OCI-LY7 (cell line): ENCODE measurements around the gene ECI2. TPM values are rescaled to one million over a fixed set of nuclear protein-coding genes. Genes with fewer than 3 reads are reported as not detected.

Experiments
- BruUV-seq: library from RNA; stranded (reverse); fragments of 400-500 nt; replicated peaks from 2 replicates; lab custom pipeline; 2021; lab: Mats Ljungman, UMichigan
- CTCF ChIA-PET: fragments of 300-600 bp; sonication (Branson Sonifier 250); formaldehyde crosslinking; loops from one replicate; lab custom pipeline; 2022; ENCODE audit warnings: antibody characterized with exemption; ENCODE audit not compliant: unreplicated experiment; lab: Charles Lee
- POLR2A ChIA-PET: fragments of 300-600 bp; sonication (Branson Sonifier 250); formaldehyde crosslinking; loops from one replicate; lab custom pipeline; 2022; ENCODE audit warnings: antibody characterized with exemption; lab: Charles Lee
- DNase-seq: peaks from one replicate; pipeline ENCODE4 v3.0.0-alpha.2; 2015; ENCODE audit warnings: low spot score
- H2AFZ ChIP-seq: fragments of 200-600 bp; sonication (generic), shearing (Covaris generic); 2 replicates; pipeline ENCODE4 v1.6.1; 2014; ENCODE audit warnings: mild to moderate bottlenecking, antibody characterized with exemption, low read length, moderate library complexity
- H3K27ac ChIP-seq: fragments of 200-600 bp; sonication (generic); 2 replicates; pipeline ENCODE4 v1.5.1; 2014; ENCODE audit warnings: mixed run types, low read depth, mild to moderate bottlenecking, moderate library complexity, low read length, inconsistent platforms; ENCODE audit not compliant: poor library complexity, severe bottlenecking
- H3K36me3 ChIP-seq: fragments of 200-600 bp; sonication (generic); 2 replicates; pipeline ENCODE4 v1.6.1; 2014; ENCODE audit warnings: mild to moderate bottlenecking, antibody characterized with exemption, low read length, moderate library complexity, mixed read lengths; ENCODE audit not compliant: insufficient read depth
- H3K4me1 ChIP-seq: fragments of 200-600 bp; sonication (generic); 2 replicates; pipeline ENCODE4 v1.5.1; 2014; ENCODE audit warnings: mild to moderate bottlenecking, low read length; ENCODE audit not compliant: insufficient read depth, poor library complexity, severe bottlenecking
- H3K4me2 ChIP-seq: fragments of 200-600 bp; sonication (generic); 2 replicates; pipeline ENCODE4 v1.6.1; 2014; ENCODE audit warnings: mild to moderate bottlenecking, low read length
- H3K4me3 ChIP-seq: fragments of 200-600 bp; sonication (generic); 2 replicates; pipeline ENCODE4 v1.5.1; 2014; ENCODE audit warnings: mild to moderate bottlenecking, low read depth, low read length; ENCODE audit not compliant: poor library complexity, severe bottlenecking
- H3K79me2 ChIP-seq: fragments of 200-600 bp; sonication (generic); 2 replicates; pipeline ENCODE4 v1.6.1; 2016; ENCODE audit warnings: low read depth, mild to moderate bottlenecking, low read length, moderate library complexity, mixed read lengths; ENCODE audit not compliant: insufficient read depth
- H3K9me2 ChIP-seq: fragments of 200-600 bp; sonication (generic); 2 replicates; pipeline ENCODE4 v1.6.1; 2016; ENCODE audit warnings: mild to moderate bottlenecking, low read length, mixed read lengths; ENCODE audit not compliant: insufficient read depth
- H3K9me3 ChIP-seq: fragments of 200-600 bp; sonication (generic); 2 replicates; pipeline ENCODE4 v1.6.1; 2014; ENCODE audit warnings: mild to moderate bottlenecking, mixed run types, low read length, mixed read lengths
- H4K20me1 ChIP-seq: fragments of 200-600 bp; sonication (generic); 2 replicates; pipeline ENCODE4 v1.6.1; 2014; ENCODE audit warnings: mild to moderate bottlenecking, antibody characterized with exemption, low read length, moderate library complexity, mixed read lengths; ENCODE audit not compliant: insufficient read depth
- CTCF ChIP-seq: fragments of 200-600 bp; sonication (generic); conservative IDR thresholded peaks from 2 replicates; pipeline ENCODE4 v1.5.1; 2014; ENCODE audit warnings: mild to moderate bottlenecking, antibody characterized with exemption, low read length, moderate library complexity, mixed read lengths
- EZH2phosphoT487 ChIP-seq: fragments of 200-600 bp; sonication (generic); IDR thresholded peaks from 2 replicates; pipeline ENCODE4 v1.6.1; 2018; ENCODE audit warnings: low read depth, borderline replicate concordance, mild to moderate bottlenecking, mixed run types, antibody characterized with exemption, low read length, moderate library complexity, mixed read lengths
- intact Hi-C: fragments of 100-400 bp; cut with micrococcal nuclease; formaldehyde crosslinking; loops from one replicate; pipeline ENCODE4 v1.10.0; 2022; ENCODE audit not compliant: unreplicated experiment
- total RNA-seq, 2 experiments: library from RNA; depleted of rRNA in 1 of 2; stranded (reverse); fragments of >200 nt in 1 of 2; shearing (Covaris generic) in 1 of 2; gene quantifications; 2 replicates each; pipeline ENCODE4 v1.2.3, GENCODE V29; 2014 to 2022

Gene ECI2
- total RNA-seq, 2 experiments from 2014 or later: 49.3 to 50.4 TPM

DNA sequence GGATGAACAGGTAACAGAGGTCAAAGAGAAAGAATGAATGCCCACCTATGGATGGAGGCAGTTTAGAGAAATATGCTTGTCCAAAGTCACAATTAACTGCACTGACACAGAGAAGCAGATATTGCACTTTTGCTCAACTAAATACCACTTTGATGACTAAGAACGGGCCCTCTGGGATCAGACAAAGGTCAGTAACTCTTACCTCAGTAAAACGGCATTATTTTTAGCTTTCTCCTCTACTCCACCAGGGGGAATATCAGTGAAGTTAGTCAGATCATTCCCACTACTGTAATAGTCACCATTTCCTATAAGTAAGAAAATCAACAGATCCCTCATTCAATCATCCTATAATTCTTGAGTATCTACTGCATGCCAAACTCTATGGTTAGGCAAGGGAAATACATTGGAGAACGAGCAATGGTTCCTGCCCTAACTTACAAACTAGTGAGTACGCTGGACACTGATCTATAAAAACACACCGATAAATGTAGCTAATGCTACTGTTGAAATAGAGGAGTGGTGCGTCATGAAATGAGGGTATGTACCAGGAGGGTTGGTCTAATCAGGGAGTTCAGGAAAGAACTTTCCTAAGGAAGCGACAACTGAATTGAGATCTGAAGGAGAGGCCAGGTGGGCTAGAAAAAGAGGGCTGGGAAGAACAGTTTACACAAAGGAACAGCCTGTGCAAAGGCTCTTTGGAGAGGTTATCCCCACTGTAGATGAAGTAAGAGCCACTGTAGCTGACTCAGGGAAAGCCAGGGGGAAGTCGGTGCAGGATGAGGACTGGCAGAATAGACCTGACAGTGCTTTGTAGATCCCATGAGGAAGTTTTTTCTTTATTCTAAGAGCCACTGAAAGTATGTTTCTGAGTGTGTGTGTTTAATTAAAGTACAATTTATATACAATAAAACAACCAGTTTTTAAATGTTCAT, 9.2 kb downstream of the ECI2 start:
- no peak for TF ChIP-seq EZH2phosphoT487
- no peak for TF ChIP-seq CTCF
- H4K20me1 ChIP-seq: no peaks in the 10 kb centered on the region
- no peak overlapping the region for H3K4me2 ChIP-seq
- ChIA-PET CTCF (no interaction called here), POLR2A (interaction anchor here (0.5 kb wide), 1 partner anchor 281 kb away, joined by 3 read pairs; no protein-coding TSS in a partner anchor)
- DNase-seq: no peak
- H3K9me3 ChIP-seq: peaks cover 14% of the 10 kb centered on the region; the same call in 1 of the 2 replicates
- BruUV-seq: no TSS peak
- H2AFZ ChIP-seq: no peak overlapping the region
- no peak overlapping the region for H3K27ac ChIP-seq
- H3K79me2 ChIP-seq: no peaks in the 10 kb centered on the region
- no peaks in the 10 kb centered on the region for H3K4me1 ChIP-seq
- intact Hi-C loops: no loop called here
- no peak overlapping the region for H3K4me3 ChIP-seq
- H3K36me3 ChIP-seq: peaks cover 90% of the 10 kb centered on the region
- no peaks in the 10 kb centered on the region for H3K9me2 ChIP-seq

- H3K4me3 ChIP-seq: no peak overlapping the region
- H3K9me2 ChIP-seq: no peaks in the 10 kb centered on the region
- BruUV-seq: no TSS peak
- no peaks in the 10 kb centered on the region for H4K20me1 ChIP-seq
- CTCF ChIA-PET: no interaction called here
- POLR2A ChIA-PET: no interaction called here
- intact Hi-C loops: no loop called here
- no peaks in the 10 kb centered on the region for H3K79me2 ChIP-seq
- no peak for DNase-seq
- H3K4me1 ChIP-seq: no peaks in the 10 kb centered on the region
- H3K4me2 ChIP-seq: no peak overlapping the region
- peaks cover 13% of the 10 kb centered on the region; the same call in 1 of the 2 replicates for H3K9me3 ChIP-seq
- H2AFZ ChIP-seq: no peak overlapping the region
- peaks cover 90% of the 10 kb centered on the region for H3K36me3 ChIP-seq
- TF ChIP-seq EZH2phosphoT487 (no peak), CTCF (no peak)
- H3K27ac ChIP-seq: no peak overlapping the region
These were observed 9.9 kb downstream of the ECI2 start for GRCh38 chr6:4125500-4125899.

- ChIA-PET CTCF (no interaction called here), POLR2A (no interaction called here)
- no TSS peak for BruUV-seq
- Histone ChIP-seq H3K4me2 (no peak overlapping the region), H3K9me2 (no peaks in the 10 kb centered on the region), H3K79me2 (no peaks in the 10 kb centered on the region), H3K36me3 (peaks cover 87% of the 10 kb centered on the region), H3K4me3 (no peak overlapping the region), H4K20me1 (no peaks in the 10 kb centered on the region), H3K27ac (no peak overlapping the region), H3K4me1 (no peaks in the 10 kb centered on the region), H2AFZ (no peak overlapping the region), H3K9me3 (0 out of 2 replicates have a peak, but pooled peaks cover 7% of the 10 kb centered on the region)
- DNase-seq: no peak
- no peak for TF ChIP-seq CTCF
- no peak for TF ChIP-seq EZH2phosphoT487
- intact Hi-C loops: no loop called here
These were observed 11.0 kb downstream of the ECI2 start for GRCh38 chr6:4124351-4124750.
